ENCODE measurements around the gene SLC12A7.

SLC12A7 gene

DNA sequence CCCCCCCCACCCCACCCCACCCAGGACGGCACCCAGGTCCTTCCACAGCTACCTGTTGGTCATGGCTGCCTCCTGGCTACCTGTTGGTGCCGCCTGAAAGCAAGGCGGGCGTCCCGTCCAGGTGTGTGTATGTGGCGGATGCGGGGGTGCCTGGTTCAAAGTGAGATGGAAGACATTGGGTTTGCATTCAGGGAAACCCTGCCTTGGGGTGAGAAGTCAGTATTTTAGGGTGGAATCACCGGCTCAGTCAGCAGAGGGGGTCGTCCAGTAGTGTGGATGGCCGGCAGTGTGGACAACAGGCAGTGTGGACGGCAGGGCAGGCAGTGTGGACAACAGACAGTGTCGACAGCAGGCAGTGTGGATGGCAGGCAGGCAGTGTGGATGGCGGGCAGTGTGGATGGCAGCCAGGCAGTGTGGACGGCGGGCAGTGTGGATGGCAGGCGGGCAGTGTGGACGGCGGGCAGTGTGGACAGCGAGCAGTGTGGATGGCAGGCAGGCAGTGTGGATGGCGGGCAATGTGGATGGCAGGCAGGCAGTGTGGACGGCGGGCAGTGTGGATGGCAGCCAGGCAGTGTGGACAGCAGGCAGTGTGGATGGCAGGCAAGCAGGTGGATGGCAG is 75.2 kb downstream of the SLC12A7 start:
- no peak for DNase-seq (ENCODE audit: low read depth)
- TF ChIP-seq, protein P1, sequence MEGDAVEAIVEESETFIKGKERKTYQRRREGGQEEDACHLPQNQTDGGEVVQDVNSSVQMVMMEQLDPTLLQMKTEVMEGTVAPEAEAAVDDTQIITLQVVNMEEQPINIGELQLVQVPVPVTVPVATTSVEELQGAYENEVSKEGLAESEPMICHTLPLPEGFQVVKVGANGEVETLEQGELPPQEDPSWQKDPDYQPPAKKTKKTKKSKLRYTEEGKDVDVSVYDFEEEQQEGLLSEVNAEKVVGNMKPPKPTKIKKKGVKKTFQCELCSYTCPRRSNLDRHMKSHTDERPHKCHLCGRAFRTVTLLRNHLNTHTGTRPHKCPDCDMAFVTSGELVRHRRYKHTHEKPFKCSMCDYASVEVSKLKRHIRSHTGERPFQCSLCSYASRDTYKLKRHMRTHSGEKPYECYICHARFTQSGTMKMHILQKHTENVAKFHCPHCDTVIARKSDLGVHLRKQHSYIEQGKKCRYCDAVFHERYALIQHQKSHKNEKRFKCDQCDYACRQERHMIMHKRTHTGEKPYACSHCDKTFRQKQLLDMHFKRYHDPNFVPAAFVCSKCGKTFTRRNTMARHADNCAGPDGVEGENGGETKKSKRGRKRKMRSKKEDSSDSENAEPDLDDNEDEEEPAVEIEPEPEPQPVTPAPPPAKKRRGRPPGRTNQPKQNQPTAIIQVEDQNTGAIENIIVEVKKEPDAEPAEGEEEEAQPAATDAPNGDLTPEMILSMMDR (IDR thresholded peaks at IDR 0.05; ENCODE audit: low read length, missing control alignments) = no peak
- H3K4me3 ChIP-seq (replicated peaks; ENCODE audit: low read depth, low read length) = no peak overlapping the region

DNA sequence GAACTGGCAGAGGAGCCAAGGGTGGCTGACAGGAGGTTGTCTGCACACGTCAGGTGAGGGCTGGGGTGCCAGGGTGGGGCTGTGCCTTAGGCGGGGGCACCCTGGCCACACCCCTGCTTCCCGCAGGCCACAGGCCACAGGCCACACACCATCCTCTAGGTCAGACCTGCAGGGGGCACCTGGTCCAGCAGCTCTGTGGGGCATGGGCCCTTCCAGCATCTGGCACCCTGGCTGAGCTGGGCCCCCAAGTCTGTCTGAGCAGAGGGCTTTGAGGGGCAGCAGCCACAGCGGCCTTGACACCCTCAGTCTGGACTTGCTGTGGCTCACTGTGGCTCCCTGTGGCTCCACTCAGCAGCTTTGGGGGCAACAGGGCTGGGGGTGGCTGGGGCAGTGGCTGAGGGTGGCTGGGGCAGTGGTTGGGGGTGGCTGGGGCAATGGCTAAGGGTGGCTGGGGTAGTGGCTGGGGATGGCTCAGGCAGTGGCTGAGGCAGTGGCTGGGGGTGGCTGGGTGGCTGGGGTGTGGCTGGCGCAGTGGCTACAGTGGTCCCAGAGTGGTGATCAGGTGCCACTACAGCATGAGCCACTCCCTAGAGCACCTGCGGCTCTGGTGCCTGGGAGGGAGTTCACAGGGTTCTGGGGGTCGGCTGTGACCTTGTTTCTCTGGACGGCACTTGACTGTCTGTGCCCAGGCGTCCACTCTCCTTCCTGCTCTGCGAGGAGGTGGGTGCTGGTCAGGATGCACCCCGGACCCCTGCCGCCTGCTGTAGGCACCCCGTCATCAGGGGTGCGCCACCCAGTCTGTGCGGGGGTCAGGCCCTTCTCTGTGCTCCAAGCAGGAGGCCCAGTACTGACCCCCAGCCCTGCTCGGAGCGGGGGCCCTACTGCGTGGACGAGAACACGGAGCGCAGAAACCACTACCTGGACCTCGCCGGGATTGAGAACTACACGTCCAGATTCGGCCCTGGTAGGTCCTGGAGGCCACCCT is 76.2 kb downstream of the SLC12A7 start:
- TF ChIP-seq, protein P1 (IDR thresholded peaks at IDR 0.05; ENCODE audit: low read length, missing control alignments) = no peak
- DNase-seq (ENCODE audit: low read depth) = no peak
- H3K4me3 ChIP-seq (replicated peaks; ENCODE audit: low read depth, low read length) = no peak overlapping the region

DNA sequence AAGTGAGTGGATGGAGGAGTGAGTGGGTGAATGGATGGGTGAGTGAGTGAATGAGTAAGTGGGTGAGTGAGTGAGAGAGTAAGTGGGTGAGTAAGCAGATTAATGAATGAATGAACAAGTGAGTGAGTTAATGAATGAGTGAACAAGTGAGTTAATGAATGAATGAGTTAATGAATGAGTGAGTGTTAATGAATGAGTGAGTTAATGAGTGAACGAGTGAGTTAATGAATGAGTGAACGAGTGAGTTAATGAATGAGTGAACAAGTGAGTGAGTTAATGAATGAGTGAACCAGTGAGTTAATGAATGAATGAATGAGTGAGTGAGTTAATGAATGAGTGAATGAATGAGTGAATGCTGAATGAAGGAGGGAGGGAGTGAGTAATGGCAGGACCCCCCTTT is 76.9 kb downstream of the SLC12A7 start:
- DNase-seq (ENCODE audit: low read depth) = no peak
- TF ChIP-seq, protein P1 (IDR thresholded peaks at IDR 0.05; ENCODE audit: low read length, missing control alignments) = no peak
- no peak overlapping the region for H3K4me3 ChIP-seq (replicated peaks; ENCODE audit: low read depth, low read length)

DNA sequence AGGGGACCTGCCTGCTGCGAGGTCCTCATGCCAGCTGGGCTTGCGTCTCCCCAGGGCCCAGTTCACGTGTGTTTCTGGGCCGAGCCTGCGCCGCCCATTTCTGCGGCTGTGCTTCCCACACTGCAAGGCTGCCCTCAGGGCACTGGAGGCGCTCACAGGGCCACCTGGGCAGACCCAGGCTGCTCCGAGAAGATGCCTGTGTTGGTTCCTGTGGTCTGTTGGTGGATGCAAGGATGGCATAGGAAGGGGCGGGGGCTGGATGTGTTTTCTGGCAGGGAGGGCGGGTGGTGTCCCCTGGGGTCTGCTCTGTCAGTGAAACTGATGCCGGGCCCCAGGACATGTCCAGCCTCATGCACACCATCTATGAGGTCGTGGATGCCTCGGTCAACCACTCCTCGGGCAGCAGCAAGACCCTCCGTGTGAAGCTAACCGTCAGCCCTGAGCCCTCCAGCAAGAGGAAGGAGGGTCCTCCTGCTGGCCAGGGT is 77.4 kb downstream of the SLC12A7 start:
- TF ChIP-seq, protein P1 (IDR thresholded peaks at IDR 0.05; ENCODE audit: low read length, missing control alignments) = no peak
- H3K4me3 ChIP-seq (replicated peaks; ENCODE audit: low read depth, low read length) = no peak overlapping the region
- no peak for DNase-seq (ENCODE audit: low read depth)

DNA sequence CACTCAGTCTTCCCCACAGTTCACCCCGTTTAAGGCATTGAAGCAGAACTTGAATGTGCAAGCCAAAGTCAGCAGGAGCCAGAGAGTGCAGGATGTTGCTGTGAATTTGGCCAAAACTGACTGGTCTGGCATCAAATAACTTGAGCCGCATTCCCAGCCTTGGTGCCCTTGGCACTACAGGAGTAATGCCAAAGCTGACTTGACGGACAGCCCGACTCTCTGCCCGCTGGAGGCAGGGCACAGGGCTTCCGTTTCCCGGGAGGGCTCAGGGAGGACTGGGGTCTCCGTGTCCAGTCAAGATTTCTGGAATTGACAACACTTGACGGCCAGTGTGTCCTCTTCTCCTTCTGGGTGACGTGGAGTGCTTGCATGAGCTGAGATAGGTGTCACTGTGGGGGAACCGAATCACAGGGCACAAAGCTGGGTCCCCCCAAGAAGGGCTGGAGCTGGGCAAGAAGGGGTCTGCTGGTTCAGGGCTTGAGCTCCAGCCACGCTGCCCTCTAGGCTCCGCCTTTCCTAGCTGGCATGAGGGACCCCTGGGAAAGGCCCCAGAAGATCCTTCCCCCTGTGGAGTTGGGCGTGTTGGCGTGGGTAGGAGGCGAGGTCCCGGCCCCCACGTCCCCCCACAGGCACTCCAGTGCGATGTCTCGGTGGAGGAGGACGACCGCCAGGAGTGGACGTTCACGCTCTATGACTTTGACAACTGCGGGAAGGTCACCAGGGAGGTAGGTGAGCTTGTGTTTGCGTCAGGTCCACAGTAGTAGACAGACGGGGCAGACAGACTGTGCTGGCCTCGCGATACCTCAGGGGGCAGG is 78.0 kb downstream of the SLC12A7 start:
- no peak overlapping the region for H3K4me3 ChIP-seq (replicated peaks; ENCODE audit: low read depth, low read length)
- TF ChIP-seq, protein P1 (IDR thresholded peaks at IDR 0.05; ENCODE audit: low read length, missing control alignments) = no peak
- no peak for DNase-seq (ENCODE audit: low read depth)

DNA sequence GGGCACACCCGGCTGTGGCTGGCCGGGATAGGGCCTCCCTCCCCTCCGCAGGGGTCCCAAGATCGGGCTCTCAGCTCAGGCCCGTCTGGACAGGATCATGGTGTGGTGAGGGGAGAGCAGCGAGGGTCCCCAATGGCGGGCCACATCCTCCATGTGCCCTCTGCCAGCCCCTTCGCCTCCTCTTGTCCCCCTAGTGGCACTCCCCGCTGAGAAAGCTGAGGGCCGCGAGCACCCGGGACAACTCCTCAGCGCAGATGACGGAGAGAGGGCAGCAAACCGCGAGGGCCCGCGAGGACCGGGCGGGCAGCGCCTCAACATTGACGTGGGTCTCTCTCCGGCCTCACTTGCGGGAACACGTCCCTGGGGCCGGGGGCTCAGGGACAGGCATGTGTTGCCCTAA is 78.7 kb downstream of the SLC12A7 start:
- TF ChIP-seq, protein P1 (IDR thresholded peaks at IDR 0.05; ENCODE audit: low read length, missing control alignments) = no peak
- no peak for DNase-seq (ENCODE audit: low read depth)
- no peak overlapping the region for H3K4me3 ChIP-seq (replicated peaks; ENCODE audit: low read depth, low read length)
